ENCODE results near the gene ZDHHC16.
"Not testable (repeated sequence)": the region's sequence is repeated elsewhere in the genome, so short reads cannot be mapped to it uniquely, and the experiment has no call there.

DNA sequence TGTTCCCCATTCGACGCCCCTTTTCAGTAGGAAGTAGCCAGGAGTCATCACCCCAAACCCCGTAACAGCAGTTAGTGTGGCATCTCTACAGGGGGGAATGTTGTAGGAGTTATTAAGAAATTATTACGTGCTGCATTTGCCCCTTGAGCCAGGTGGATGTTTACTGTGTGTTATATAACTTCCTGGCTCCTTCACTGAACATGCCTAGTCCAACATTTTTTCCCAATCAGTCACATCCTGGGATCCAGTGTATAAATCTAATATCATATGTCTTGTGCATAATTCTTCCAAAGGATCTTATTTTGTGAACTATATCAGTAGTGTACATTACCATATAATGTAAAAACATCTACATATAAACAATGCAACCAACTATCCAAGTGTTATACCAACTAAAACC, 33.4 kb downstream of the ZDHHC16 start:
- TF ChIP-seq TAF1 (IDR thresholded peaks at IDR 0.05; ENCODE audit: low read depth, low read length); POLR2A (IDR thresholded peaks at IDR 0.05; ENCODE audit: low read depth, low read length); POLR2AphosphoS5 (IDR thresholded peaks at IDR 0.05; ENCODE audit: low read depth, low read length); POU2F2 (IDR thresholded peaks at IDR 0.05; ENCODE audit: low read depth, low read length); PAX5 (IDR thresholded peaks at IDR 0.05; ENCODE audit: insufficient read depth, low read length, severe bottlenecking); SPI1 (IDR thresholded peaks at IDR 0.05; ENCODE audit: low read depth, low read length): not testable (repeated sequence)
